KOPT-K1 (cell line): ENCODE measurements around the gene RNF151.
"Not testable (repeated sequence)": the region's sequence is repeated elsewhere in the genome, so short reads cannot be mapped to it uniquely, and the experiment has no call there.

Source experiments
- H3K27ac ChIP-seq: fragments of 200-600 bp; sonication (generic); 2 replicates; pipeline ENCODE4 v1.5.1; 2016; ENCODE audit warnings: antibody characterized with exemption, mild to moderate bottlenecking, low read depth, low read length; ENCODE audit not compliant: poor library complexity, severe bottlenecking
- H3K36me3 ChIP-seq: fragments of 200-600 bp; sonication (generic); 2 replicates; pipeline ENCODE4 v1.5.1; 2017; ENCODE audit warnings: antibody characterized with exemption, mild to moderate bottlenecking, low read length, moderate library complexity; ENCODE audit not compliant: insufficient read depth
- H3K9me3 ChIP-seq: fragments of 200-600 bp; sonication (generic); 2 replicates; pipeline ENCODE4 v1.5.1; 2017; ENCODE audit warnings: antibody characterized with exemption, low read length, mild to moderate bottlenecking; ENCODE audit not compliant: insufficient read depth, poor library complexity, severe bottlenecking

Gene RNF151

DNA sequence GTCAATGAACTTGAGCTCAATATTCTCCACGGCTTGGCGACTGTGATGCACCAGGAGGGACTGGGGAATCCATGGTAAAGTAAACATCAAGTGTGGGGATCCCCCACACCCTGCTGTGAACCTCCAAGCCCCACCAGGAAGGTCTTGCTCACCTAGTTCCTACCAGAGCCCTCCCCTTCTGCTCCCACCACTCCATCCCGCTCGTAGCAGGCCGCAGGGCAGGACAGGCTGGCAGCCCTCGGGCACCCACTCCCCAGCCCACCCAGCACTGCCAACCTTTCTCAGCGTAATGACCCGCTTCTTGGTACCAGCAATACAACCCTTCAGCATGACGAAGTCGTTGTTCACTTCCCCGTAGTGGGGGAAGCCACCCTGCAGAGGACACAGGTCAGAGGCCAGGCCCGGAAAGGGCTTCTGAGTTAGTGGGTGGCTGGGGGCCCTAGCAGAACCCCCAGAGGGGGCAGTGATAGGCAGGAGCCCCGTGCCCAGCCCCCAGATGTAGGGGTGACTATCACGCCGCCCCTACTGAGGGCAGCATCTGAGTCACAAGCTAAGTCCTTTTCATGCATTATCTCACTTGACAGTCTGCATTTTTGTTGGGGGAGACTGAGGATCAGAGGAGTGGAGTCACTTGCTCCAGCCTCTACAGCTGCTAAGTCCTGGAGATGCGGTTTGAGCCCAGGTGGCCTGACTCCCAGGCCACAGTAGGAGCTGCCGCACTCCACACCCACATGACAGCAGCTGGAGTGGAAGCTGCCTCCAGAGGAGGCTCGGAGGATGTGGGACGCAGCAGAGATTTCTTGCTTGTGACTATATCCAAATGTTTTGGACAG lies 20.9 kb upstream of the RNF151 start:
- Histone ChIP-seq H3K36me3 (no peaks in the 10 kb centered on the region), H3K27ac (no peak overlapping the region), H3K9me3 (no peaks in the 10 kb centered on the region)

DNA sequence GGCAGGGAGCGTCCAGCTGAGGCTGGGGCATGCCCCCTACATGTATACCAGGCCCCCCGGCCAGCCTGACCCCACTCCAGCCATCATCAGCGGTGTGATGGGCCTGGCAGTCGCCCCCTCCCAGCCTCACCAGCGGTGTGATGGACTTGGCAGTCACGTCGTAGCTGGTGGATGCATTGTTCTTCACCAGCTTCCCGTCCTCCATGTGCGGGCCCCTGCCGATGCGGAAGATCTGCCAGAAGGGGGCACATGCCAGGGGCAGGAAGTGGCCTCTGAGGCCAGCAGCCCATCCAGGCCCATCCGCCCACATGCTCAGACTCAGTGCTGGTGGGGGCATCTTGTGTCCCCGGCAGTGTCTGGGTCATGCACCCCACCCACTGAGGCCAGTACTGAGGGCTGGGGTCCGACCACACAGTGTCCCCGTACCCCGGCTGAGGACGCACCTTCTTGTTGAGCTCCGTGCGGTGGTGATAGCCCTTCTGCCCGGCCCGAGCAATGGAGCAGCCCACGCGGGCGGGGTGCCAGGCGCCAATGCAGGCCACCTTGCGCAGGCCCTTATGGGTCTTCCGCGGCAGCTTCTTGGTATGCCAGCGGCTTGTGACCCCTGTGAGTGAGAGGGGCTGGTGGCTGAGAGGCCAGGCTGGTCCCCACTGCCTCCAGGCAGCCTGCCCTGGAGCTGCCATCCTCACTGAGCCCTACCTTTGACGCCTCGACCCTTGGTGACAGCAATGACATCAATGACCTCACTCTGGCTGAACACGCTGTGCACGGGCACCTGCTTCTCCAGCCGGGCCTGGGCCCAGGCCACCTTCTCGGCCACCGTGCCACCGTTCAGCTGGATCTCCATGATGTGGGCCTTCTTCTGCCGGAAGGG lies 19.9 kb upstream of the RNF151 start:
- H3K36me3 ChIP-seq, result no peaks in the 10 kb centered on the region
- no peak overlapping the region for H3K27ac ChIP-seq
- no peaks in the 10 kb centered on the region for H3K9me3 ChIP-seq

DNA sequence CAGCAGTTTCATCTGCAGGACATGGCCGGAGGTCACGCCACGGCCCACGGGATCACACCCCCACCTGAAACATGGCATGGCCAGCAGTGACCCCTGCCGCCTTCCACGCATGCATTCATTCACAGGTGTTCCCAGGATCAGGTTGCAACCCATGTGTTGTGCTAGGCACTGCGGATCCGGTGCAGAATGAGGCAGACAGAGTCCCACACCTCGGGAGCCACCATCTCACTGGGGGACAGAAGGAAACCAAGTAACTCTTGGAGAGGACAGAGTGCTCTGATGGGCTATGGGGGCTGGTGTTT lies 19.3 kb upstream of the RNF151 start:
- H3K9me3 ChIP-seq, result no peaks in the 10 kb centered on the region

DNA sequence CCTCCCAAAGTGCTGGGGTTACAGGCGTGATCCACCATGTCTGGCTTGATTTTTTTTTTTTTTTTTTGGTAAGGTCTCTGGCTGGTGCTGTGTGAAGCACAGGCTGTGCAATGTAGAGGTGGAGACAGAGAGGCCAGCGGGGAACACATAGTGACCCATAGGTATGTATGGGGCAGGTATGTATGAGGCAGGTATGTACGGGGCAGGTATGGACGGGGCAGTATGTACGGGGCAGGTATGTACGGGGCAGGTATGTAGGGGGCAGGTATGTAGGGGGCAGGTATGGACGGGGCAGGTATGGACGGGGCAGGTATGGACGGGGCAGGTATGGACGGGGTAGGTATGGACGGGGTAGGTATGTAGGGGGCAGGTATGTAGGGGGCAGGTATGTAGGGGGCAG lies 17.1 kb upstream of the RNF151 start:
- Histone ChIP-seq H3K36me3 (no peaks in the 10 kb centered on the region), H3K9me3 (no peaks in the 10 kb centered on the region), H3K27ac (no peak overlapping the region)

More for the DNA sequence above, 19.3 kb upstream of the RNF151 start:
- Histone ChIP-seq H3K36me3 (no peaks in the 10 kb centered on the region), H3K27ac (no peak overlapping the region)

DNA sequence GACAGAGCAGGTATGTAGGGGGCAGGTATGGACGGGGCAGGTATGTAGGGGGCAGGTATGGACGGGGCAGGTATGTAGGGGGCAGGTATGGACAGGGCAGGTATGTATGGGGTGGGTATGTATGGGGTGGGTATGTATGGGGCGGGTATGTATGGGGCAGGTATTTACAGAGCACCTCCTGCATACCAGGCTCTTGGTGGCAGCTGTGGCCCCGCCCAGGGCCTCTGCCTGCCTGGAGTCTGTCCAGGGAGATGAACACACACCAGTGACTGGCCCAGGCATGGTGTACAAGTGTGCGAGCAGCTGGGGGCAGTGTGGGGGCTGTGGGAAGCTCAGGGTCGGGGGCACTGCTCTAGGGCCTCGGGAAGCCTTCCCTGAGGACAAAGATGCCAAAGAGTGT lies 16.6 kb upstream of the RNF151 start:
- Histone ChIP-seq H3K36me3 (no peaks in the 10 kb centered on the region), H3K9me3 (no peaks in the 10 kb centered on the region), H3K27ac (no peak overlapping the region)

DNA sequence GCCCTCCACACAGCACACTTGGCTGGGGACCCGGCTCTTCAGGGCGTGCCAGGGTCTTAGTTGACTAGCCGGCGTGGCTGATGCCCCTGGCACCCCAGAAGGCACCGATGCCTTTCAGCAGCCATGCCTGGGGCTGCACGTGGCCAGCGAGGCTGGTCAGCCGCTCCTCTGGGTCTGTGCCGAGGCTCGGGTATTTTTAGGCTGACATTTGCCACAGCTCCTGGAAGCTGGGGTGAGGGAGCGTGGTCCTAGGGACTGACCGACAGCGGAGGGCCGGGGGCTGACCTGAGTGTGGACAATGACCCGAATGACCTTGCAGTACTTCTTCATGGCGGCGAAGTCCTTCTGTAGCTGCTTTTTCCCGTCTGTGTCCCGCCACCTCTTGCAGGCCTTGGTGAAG lies 16.1 kb upstream of the RNF151 start:
- H3K27ac ChIP-seq, result no peak overlapping the region
- H3K9me3 ChIP-seq, result no peaks in the 10 kb centered on the region
- H3K36me3 ChIP-seq, result no peaks in the 10 kb centered on the region

DNA sequence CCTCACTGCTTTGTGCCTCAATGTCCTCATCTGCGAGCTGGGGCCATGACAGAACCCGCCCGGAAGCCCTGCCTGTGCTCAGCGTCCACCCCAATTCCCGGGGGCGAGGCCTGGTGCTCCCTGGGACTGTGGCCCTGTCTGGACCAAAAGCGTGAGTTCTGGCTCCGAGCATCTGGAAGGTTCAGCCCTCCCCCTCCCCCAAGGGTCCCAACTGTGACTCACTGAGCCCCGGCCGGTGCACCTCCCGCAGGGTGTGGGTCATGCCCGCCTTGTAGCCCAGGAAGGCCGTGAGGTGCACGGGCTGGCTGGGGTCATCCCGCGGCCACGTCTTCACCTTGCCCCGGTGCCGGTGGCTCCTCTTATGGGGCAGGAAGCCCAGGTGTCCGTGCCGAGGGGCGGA lies 12.9 kb upstream of the RNF151 start:
- Histone ChIP-seq H3K27ac (no peak overlapping the region), H3K9me3 (no peaks in the 10 kb centered on the region), H3K36me3 (no peaks in the 10 kb centered on the region)

DNA sequence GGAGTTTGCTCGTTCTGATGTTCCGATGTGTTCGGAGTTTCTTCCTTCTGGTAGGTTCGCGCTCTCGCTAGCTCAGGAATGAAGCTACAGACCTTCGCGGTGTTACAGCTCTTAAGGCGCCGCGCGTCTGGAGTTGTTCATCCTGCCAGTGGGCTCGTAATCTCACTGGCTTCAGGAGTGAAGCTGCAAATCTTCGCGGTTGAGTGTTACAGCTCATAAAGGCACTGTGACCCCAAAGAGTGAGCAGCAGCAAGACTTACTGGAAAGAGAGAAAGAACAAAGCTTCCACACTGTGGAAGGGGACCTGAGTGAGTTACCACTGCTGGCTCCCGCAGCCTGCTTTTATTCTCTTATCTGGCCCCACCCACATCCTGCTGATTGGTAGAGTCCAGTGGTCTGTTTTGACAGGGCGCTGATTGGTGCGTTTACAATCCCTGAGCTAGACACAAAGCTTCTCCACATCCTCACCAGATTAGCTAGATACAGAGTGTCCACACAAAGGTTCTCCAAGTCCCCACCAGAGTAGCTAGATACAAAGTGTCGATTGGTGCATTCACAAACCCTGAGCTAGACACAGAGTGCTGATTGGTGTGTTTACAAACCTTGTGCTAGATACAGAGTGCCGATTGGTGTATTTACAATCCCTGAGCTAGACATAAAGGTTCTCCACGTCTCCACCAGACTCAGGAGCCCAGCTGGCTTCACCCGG lies 9.1 kb upstream of the RNF151 start:
- H3K9me3 ChIP-seq, H3K27ac ChIP-seq: not testable (repeated sequence)
- H3K36me3 ChIP-seq, result peaks cover 20% of the 10 kb centered on the region

DNA sequence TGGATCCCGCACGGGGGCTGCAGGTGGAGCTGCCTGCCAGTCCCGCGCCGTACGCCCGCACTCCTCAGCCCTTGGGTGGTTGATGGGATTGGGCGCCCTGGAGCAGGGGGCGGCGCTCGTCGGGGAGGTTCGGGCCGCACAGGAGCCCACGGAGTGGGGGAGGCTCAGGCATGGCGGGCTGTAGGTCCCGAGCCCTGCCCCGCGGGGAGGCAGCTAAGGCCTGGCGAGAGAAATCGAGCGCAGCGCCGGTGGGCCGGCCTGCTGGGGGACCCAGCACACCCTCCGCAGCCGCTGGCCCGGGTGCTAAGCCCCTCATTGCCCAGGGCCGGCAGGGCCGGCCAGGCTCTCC lies 8.5 kb upstream of the RNF151 start:
- not testable (repeated sequence) for H3K9me3 ChIP-seq, H3K27ac ChIP-seq
- H3K36me3 ChIP-seq, result peaks cover 25% of the 10 kb centered on the region

DNA sequence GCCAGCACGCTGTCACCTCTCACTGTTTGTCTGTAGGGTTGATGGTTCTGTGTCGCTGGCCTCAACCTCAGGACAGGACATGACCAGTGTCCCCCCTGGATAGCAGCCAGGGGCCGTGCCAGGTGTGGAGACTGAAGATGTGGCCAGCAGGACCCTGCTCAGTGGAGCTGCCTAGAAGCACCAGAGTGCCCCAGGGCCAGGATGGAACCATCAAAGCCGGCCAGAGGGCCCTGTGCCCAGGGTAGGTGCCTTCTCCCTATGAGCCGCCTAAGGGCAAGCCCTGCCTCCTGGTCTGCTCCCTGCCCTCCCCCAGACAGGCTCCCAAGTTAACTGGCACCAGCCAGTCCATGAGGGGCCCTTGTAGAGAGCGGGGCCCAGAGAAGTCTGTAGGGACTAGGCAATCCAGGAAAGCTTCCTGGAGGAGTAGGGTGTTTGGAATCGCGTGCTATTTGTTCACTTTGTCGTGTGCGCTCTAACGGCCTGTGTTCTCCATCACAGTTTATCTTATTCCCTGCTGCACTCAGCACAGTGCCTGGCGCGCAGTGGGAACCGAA lies 7.9 kb upstream of the RNF151 start:
- peak overlapping the region; percentile 88 for H3K27ac ChIP-seq
- no peaks in the 10 kb centered on the region for H3K9me3 ChIP-seq
- H3K36me3 ChIP-seq, result peaks cover 32% of the 10 kb centered on the region

DNA sequence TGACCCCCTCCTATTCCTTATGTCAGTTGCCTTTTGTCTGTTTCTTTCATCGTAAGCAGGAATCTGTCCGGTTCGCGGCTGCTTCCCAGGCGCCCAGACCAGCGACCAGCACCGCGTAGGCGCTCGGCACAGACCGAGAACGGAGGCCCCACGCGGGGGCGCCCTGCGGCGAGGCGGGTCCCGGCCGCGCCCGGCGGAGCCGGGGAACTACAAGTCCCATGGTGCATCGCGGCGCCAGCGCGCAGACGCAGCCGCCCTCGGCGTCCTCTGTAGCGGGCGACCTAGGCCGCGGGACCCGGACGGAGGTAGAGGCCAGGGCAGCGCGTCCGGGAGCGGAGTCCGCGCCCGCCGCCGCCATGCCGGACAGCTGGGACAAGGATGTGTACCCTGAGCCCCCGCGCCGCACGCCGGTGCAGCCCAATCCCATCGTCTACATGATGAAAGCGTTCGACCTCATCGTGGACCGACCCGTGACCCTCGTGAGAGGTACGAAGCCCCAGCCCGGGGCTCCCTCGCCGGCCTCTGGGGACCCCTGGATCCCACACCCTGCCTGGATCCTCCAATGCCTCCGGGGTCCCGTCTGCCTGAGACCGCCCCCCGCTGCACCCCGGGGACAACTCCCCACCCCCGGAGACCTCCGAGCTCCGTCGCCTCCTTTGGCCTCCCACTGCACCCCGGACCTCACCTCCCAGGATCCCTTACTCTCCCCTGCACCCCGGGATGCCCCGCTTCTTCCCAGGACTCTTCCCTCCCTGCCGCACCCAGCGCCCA lies 7.2 kb upstream of the RNF151 start, which contains the start of gene NDUFB10:
Gene NDUFB10, plus strand, starts transcription at position 270 of the 771 bp plus-strand sequence. Its CDS starts 87 bp downstream, at position 357.
- Histone ChIP-seq H3K9me3 (no peaks in the 10 kb centered on the region), H3K27ac (peak within 1 kb of the TSS; percentile 88), H3K36me3 (peaks cover 35% of the 10 kb centered on the region)

DNA sequence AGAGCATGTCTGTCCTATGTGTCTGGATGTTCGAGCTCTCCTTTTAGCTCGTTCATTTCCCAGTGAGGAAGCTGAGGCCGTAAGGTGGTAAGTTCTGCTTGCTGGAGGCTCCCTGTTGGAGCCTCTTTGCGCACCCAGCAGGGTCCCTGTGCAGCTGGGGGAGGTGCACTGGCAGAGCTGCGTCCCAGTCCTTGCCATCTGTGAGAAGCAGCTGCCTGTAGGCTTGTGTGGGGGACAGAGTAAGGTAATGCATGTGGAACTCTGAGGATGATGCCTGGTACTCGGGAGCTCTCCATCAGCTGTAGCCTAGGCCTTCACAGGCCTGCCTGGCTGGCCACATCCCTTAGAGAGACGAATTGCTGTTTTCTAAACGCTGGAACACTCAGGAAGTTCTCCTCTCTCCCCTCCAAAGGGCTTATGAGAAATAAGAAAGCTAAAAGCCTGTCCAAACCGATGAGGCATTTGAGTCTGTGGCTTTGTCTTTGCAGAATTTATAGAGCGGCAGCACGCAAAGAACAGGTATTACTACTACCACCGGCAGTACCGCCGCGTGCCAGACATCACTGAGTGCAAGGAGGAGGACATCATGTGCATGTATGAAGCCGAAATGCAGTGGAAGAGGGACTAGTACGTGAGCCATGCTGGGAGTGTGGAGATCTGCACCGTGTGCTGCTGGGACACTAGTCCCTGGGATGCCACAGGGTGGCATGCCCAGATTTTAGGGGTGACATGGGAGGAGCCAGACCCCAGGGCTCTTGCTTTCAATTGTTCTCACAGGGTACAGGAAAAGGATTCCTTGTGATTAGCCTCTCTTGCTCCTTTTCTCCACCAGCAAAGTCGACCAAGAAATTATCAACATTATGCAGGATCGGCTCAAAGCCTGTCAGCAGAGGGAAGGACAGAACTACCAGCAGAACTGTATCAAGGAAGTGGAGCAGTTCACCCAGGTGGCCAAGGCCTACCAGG lies 5.7 kb upstream of the RNF151 start:
- Histone ChIP-seq H3K36me3 (peaks cover 35% of the 10 kb centered on the region), H3K9me3 (no peaks in the 10 kb centered on the region), H3K27ac (peak overlapping the region; percentile 88)

DNA sequence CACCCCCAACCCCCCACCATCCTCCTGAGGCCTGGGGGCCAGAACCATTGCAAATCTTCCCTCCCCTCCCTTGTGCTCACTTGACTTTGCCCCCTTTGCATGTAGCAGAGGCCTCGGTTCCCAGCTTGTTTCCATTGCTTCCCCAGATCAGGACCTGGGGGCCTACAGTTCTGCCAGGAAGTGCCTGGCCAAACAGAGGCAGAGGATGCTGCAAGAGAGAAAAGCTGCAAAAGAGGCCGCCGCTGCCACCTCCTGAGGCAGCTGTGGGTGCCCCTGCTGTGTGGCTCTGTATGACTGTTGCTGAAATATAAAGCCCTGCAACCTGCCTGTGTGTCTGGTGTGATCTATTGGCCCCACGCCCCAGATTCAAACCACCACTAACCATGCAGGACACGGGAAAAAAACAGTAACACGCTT lies 5.0 kb upstream of the RNF151 start:
- Histone ChIP-seq H3K9me3 (no peaks in the 10 kb centered on the region), H3K36me3 (peaks cover 35% of the 10 kb centered on the region), H3K27ac (no peak overlapping the region)
